Measurements from ENCODE around the gene CAPN9. TPM values are rescaled to one million over a fixed set of nuclear protein-coding genes. Genes with fewer than 3 reads are reported as not detected.

CAPN9 gene
- total and polyA plus RNA-seq, 3 experiments from 2014 or later = not detected

DNA sequence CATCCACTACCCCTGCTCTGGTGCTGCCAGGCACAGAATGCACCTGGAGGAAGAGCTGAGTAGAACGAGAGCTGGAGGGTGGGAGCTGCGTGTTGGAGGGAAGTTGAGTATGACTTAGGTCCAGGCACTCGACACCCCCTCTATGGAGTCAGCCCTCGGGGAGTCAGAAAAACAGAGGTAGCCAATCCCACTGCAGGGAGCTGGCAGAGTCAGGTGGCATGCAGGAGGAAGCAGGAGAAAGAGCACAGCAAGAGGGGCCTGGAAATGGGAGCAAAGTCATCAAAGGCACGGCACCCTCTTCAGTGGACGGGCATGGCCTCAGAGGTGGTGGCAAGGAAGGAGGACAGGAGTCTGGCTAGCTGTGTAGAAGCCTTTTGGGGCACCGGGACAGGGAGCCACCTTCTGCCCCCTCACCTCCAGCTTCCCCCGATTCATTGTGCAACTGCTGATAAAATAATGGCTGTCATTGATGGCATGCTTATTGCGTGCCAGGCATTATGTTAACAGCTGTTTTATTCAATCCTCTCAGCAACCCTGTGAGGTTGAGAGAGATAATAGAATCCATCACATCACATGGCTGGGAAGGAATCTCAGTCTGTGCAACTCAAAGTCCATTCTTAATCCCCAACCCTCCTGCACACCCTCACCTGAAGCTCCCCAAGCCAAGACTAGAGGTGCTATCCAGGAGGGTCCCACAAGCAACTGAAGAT lies 79.1 kb downstream of the CAPN9 start:
- no peaks in the 10 kb centered on the region for H3K4me1 ChIP-seq (ENCODE audit: insufficient read depth, low read length)
- Mint-ChIP-seq H3K27me3 (peaks cover 3 to 12% of the 10 kb centered on the region in 2 donors), H3K4me1 (no peaks in the 10 kb centered on the region), H3K4me3 (no peak overlapping the region), H3K27ac (peak overlapping the region in 1 of 8 donors; percentile 19), H3K36me3 (no peaks in the 10 kb centered on the region), H3K9me3 (peaks cover 0 to 2% (median 0%) of the 10 kb centered on the region in 5 donors)
- DNase-seq = no peak
- no peaks in the 10 kb centered on the region for H3K36me3 ChIP-seq (ENCODE audit: insufficient read depth, low read length)
- no peaks in the 10 kb centered on the region for H3K9me3 ChIP-seq (ENCODE audit: low read length)
- H3K27me3 ChIP-seq (ENCODE audit: insufficient read depth, low read length, poor library complexity, severe bottlenecking) = no peaks in the 10 kb centered on the region
- ChIA-PET CTCF (interaction anchor here (0.6 kb wide), 1 partner anchor 90 kb away, joined by 3 read pairs; no protein-coding TSS in a partner anchor), POLR2A (no interaction called here)
- H3K4me3 ChIP-seq (ENCODE audit: low read length) = no peak overlapping the region
- H3K27ac ChIP-seq (ENCODE audit: low read depth, low read length) = no peak overlapping the region

DNA sequence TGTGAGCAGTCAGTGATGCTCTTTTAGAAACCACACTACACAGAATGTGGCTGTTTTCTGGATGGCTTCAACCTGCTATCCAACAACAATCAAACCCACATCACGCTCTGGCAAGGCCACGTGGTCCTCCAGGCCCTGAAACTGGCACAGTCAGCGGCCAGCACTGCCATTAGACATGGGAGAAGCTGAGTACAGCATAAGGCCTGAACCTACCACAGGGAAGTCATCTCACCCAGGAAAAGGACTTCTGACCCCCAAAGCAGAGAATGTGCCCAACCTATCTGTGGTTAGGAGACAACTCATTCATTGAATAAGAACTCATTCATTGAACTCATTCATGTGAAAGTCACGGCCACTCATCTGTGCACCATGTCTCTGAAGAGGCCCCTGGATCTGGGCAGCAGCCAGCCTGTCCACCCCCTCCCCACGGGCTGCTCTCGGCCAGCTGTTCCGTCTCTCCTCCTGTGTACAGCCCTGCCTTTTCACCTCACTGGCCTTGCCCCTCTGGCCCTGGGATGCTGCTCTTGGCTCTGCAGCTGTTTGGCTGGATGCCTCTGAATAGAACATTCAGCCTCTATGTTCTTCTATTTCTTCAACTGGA lies 80.0 kb downstream of the CAPN9 start:
- H3K9me3 ChIP-seq (ENCODE audit: low read length) = no peaks in the 10 kb centered on the region
- no peaks in the 10 kb centered on the region for H3K27me3 ChIP-seq (ENCODE audit: insufficient read depth, low read length, poor library complexity, severe bottlenecking)
- no peak overlapping the region for H3K4me3 ChIP-seq (ENCODE audit: low read length)
- Mint-ChIP-seq H3K27ac (no peak overlapping the region), H3K4me3 (no peak overlapping the region), H3K36me3 (no peaks in the 10 kb centered on the region), H3K9me3 (peaks cover 0 to 6% (median 0%) of the 10 kb centered on the region in 5 donors), H3K27me3 (peaks cover 3 to 11% of the 10 kb centered on the region in 2 donors), H3K4me1 (no peaks in the 10 kb centered on the region)
- no peaks in the 10 kb centered on the region for H3K36me3 ChIP-seq (ENCODE audit: insufficient read depth, low read length)
- no peaks in the 10 kb centered on the region for H3K4me1 ChIP-seq (ENCODE audit: insufficient read depth, low read length)
- ChIA-PET CTCF (no interaction called here), POLR2A (no interaction called here)
- no peak for DNase-seq
- H3K27ac ChIP-seq (ENCODE audit: low read depth, low read length) = no peak overlapping the region

DNA sequence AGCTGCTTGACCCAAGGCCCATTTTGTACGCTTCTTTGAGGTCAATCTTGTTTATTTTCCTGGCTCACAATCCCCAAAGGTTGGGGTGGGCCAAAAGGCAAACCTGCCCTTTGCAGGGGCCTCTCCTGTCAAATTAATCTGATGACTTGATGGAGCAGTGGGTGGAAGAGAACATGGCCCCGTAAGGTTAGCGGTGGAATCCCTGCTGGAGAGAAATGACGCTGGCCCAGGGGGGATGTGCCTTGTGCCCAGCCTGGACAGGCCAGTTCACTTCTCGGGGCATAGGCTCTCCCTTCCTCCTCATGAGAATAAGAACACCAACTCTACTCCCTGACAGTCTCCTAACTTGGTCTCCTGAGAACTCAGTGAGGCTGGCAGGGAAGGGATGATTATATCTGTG lies 80.6 kb downstream of the CAPN9 start:
- no peaks in the 10 kb centered on the region for H3K9me3 ChIP-seq (ENCODE audit: low read length)
- ChIA-PET CTCF (no interaction called here), POLR2A (no interaction called here)
- no peak overlapping the region for H3K27ac ChIP-seq (ENCODE audit: low read depth, low read length)
- H3K36me3 ChIP-seq (ENCODE audit: insufficient read depth, low read length) = no peaks in the 10 kb centered on the region
- peaks cover 4 to 14% of the 10 kb centered on the region in 2 donors for H3K27me3 Mint-ChIP-seq
- no peak overlapping the region for H3K4me3 ChIP-seq (ENCODE audit: low read length)
- no peaks in the 10 kb centered on the region for H3K4me1 ChIP-seq (ENCODE audit: insufficient read depth, low read length)
- H3K27ac Mint-ChIP-seq = no peak overlapping the region
- H3K4me3 Mint-ChIP-seq = no peak overlapping the region
- no peak for DNase-seq
- peaks cover 0 to 6% (median 0%) of the 10 kb centered on the region in 5 donors for H3K9me3 Mint-ChIP-seq
- no peaks in the 10 kb centered on the region for H3K36me3 Mint-ChIP-seq
- H3K27me3 ChIP-seq (ENCODE audit: insufficient read depth, low read length, poor library complexity, severe bottlenecking) = no peaks in the 10 kb centered on the region
- H3K4me1 Mint-ChIP-seq = no peaks in the 10 kb centered on the region

DNA sequence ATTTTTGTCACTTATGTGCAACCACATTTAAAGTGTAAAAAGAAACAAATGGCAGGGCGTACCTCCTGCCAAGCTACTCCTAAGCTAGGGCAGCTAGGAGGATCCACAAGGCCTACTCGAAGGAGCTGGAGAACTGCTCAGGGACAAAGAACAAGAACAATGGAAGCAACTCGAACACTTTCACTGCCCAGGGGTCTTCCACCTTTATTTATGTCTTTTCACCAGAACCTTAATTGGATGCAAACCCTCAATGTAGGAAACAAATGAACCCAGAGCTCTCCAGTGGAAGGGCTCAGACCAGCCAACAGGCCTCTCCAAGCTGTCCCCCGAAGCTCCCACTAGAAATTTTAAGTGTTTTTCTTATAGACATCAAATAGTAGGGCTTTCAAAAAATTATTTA lies 81.2 kb downstream of the CAPN9 start:
- peaks cover 7 to 18% of the 10 kb centered on the region in 2 donors for H3K27me3 Mint-ChIP-seq
- H3K4me1 Mint-ChIP-seq = no peaks in the 10 kb centered on the region
- Histone ChIP-seq H3K4me1 (ENCODE audit: insufficient read depth, low read length) (no peaks in the 10 kb centered on the region), H3K36me3 (ENCODE audit: insufficient read depth, low read length) (no peaks in the 10 kb centered on the region), H3K9me3 (ENCODE audit: low read length) (no peaks in the 10 kb centered on the region), H3K27me3 (ENCODE audit: insufficient read depth, low read length, poor library complexity, severe bottlenecking) (no peaks in the 10 kb centered on the region), H3K27ac (ENCODE audit: low read depth, low read length) (no peak overlapping the region), H3K4me3 (ENCODE audit: low read length) (no peak overlapping the region)
- peaks cover 0 to 6% (median 4%) of the 10 kb centered on the region in 5 donors for H3K9me3 Mint-ChIP-seq
- DNase-seq = no peak
- CTCF ChIA-PET = no interaction called here
- H3K4me3 Mint-ChIP-seq = no peak overlapping the region
- POLR2A ChIA-PET = no interaction called here
- no peaks in the 10 kb centered on the region for H3K36me3 Mint-ChIP-seq
- no peak overlapping the region for H3K27ac Mint-ChIP-seq

DNA sequence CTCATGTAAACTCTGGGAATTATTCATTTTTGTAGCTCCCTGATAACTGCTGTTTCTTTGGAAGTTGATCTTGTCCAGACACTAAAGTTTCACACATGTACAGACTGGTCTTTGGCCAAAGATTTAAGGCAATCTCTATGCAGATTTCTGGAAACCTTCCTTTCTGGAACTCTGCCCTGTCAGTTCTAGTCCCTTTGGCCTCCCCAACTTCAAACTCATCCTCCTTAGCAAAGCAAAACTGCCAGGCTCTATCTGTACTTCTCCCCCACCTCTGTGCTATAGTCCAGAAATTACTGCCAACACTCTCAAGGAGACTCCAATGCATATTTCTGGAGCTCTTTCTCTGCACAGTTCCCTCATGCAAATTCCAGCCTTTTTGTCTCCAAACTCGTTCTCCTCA lies 84.6 kb downstream of the CAPN9 start:
- Histone ChIP-seq H3K36me3 (ENCODE audit: insufficient read depth, low read length) (no peaks in the 10 kb centered on the region), H3K4me1 (ENCODE audit: insufficient read depth, low read length) (no peaks in the 10 kb centered on the region), H3K27ac (ENCODE audit: low read depth, low read length) (no peak overlapping the region), H3K27me3 (ENCODE audit: insufficient read depth, low read length, poor library complexity, severe bottlenecking) (no peaks in the 10 kb centered on the region), H3K9me3 (ENCODE audit: low read length) (no peaks in the 10 kb centered on the region), H3K4me3 (ENCODE audit: low read length) (no peak overlapping the region)
- ChIA-PET CTCF (no interaction called here), POLR2A (no interaction called here)
- Mint-ChIP-seq H3K4me1 (no peaks in the 10 kb centered on the region), H3K36me3 (no peaks in the 10 kb centered on the region), H3K9me3 (peaks cover 0 to 6% (median 4%) of the 10 kb centered on the region in 5 donors), H3K27me3 (peaks cover 7 to 19% of the 10 kb centered on the region in 2 donors), H3K27ac (no peak overlapping the region), H3K4me3 (no peak overlapping the region)
- DNase-seq = no peak

DNA sequence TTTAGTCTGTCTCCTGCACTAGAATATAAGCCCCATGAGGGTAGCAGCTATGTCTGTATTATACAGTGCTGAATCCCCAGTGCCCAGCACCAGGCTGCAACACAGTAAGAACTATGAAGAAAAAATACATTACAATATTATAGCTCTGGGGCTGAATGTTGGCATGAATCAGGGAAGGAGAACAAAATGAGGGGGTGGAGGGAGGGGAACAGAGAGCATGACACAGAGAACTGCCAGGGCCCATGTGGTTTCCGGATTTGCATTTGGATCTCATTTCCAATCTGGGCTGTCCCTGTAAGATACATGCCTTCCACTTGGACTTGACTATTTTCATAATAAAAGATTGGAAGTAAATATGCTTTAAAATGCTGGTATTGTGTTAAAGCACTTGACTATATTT lies 85.3 kb downstream of the CAPN9 start:
- Mint-ChIP-seq H3K27me3 (peaks cover 6 to 19% of the 10 kb centered on the region in 2 donors), H3K36me3 (peaks cover 0 to 2% (median 0%) of the 10 kb centered on the region in 3 donors), H3K4me1 (no peaks in the 10 kb centered on the region), H3K27ac (peak overlapping the region in 1 of 8 donors; percentile 71), H3K4me3 (no peak overlapping the region), H3K9me3 (peaks cover 0 to 6% (median 4%) of the 10 kb centered on the region in 5 donors)
- Histone ChIP-seq H3K36me3 (ENCODE audit: insufficient read depth, low read length) (no peaks in the 10 kb centered on the region), H3K27me3 (ENCODE audit: insufficient read depth, low read length, poor library complexity, severe bottlenecking) (no peaks in the 10 kb centered on the region), H3K27ac (ENCODE audit: low read depth, low read length) (no peak overlapping the region), H3K4me1 (ENCODE audit: insufficient read depth, low read length) (no peaks in the 10 kb centered on the region), H3K4me3 (ENCODE audit: low read length) (no peak overlapping the region), H3K9me3 (ENCODE audit: low read length) (no peaks in the 10 kb centered on the region)
- CTCF ChIA-PET = no interaction called here
- no peak for DNase-seq
- POLR2A ChIA-PET = no interaction called here

DNA sequence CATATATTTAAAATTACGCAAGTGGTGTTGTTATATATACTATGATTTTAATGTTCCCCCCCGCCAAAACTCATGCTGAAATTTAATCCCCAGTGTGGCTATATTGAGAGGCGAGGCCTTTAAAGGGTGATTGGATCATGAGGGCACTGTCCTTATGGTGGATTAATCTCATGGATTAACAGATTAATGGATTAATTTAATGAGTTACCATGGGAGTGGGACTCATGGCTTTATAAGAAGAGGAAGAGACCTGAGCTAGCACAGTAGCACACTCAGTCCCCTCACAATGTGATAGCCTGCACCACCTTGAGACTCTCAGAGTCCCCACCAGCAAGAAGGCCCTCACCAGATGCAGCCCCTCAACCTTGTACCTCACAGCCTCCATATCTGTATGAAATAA lies 86.3 kb downstream of the CAPN9 start:
- Mint-ChIP-seq H3K36me3 (peaks cover 3 to 4% (median 4%) of the 10 kb centered on the region in 3 donors), H3K27ac (peak overlapping the region in 1 of 8 donors; percentile 48), H3K4me1 (no peaks in the 10 kb centered on the region), H3K27me3 (peaks cover 5 to 19% of the 10 kb centered on the region in 2 donors), H3K4me3 (no peak overlapping the region), H3K9me3 (peaks cover 0 to 6% (median 4%) of the 10 kb centered on the region in 5 donors)
- ChIA-PET CTCF (no interaction called here), POLR2A (no interaction called here)
- Histone ChIP-seq H3K4me3 (ENCODE audit: low read length) (no peak overlapping the region), H3K27ac (ENCODE audit: low read depth, low read length) (no peak overlapping the region), H3K36me3 (ENCODE audit: insufficient read depth, low read length) (no peaks in the 10 kb centered on the region), H3K9me3 (ENCODE audit: low read length) (no peaks in the 10 kb centered on the region), H3K4me1 (ENCODE audit: insufficient read depth, low read length) (no peaks in the 10 kb centered on the region), H3K27me3 (ENCODE audit: insufficient read depth, low read length, poor library complexity, severe bottlenecking) (no peaks in the 10 kb centered on the region)
- DNase-seq = no peak

DNA sequence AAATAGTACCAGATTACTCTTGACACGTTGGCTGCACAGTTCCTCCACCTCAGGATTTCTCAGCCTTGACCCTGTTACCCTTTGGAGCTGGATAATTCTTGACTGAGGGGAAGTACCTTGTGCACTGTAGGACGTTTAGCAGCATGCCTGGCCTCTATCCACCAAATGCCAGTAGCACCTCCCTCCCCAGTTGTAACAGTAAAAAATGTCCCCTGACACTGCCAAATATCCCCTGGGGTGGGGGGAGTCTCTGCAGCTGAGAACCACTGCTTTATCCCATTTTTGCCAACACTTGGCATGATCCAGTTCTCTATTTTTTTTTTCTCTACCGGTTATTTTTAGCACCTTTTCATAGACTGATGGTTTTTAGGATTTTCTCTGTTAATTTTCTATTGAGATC lies 87.1 kb downstream of the CAPN9 start:
- POLR2A ChIA-PET = no interaction called here

More for the DNA sequence above, 87.1 kb downstream of the CAPN9 start:
- Histone ChIP-seq H3K36me3 (ENCODE audit: insufficient read depth, low read length) (no peaks in the 10 kb centered on the region), H3K9me3 (ENCODE audit: low read length) (no peaks in the 10 kb centered on the region), H3K27ac (ENCODE audit: low read depth, low read length) (no peak overlapping the region), H3K27me3 (ENCODE audit: insufficient read depth, low read length, poor library complexity, severe bottlenecking) (no peaks in the 10 kb centered on the region), H3K4me3 (ENCODE audit: low read length) (no peak overlapping the region), H3K4me1 (ENCODE audit: insufficient read depth, low read length) (no peaks in the 10 kb centered on the region)
- Mint-ChIP-seq H3K27me3 (peaks cover 5 to 19% of the 10 kb centered on the region in 2 donors), H3K27ac (no peak overlapping the region), H3K36me3 (peaks cover 7 to 8% (median 8%) of the 10 kb centered on the region in 3 donors), H3K4me1 (no peaks in the 10 kb centered on the region), H3K9me3 (peaks cover 0 to 6% (median 4%) of the 10 kb centered on the region in 5 donors), H3K4me3 (no peak overlapping the region)
- CTCF ChIA-PET = no interaction called here
- DNase-seq = no peak
